TTC549 (cell line): ENCODE data around the gene EPHA5.

Experiments
- FAIRE-seq: peaks from 2 replicates; lab custom pipeline; 2012; peaks lifted over from hg19 to GRCh38; lab: Jason Lieb, UNC

EPHA5 gene

GRCh38 chr4:65482410-65482809 lies 187.9 kb downstream of the EPHA5 start:
- no peak for FAIRE-seq

- FAIRE-seq = no peak
Measured at GRCh38 chr4:65472531-65472930, 197.8 kb downstream of the EPHA5 start.

GRCh38 chr4:65467068-65467680 lies 203.1 kb downstream of the EPHA5 start:
- no peak for FAIRE-seq

GRCh38 chr4:65461781-65462180 lies 208.5 kb downstream of the EPHA5 start:
- no peak for FAIRE-seq

GRCh38 chr4:65457011-65457410 lies 213.3 kb downstream of the EPHA5 start:
- FAIRE-seq = no peak

- FAIRE-seq = no peak
Measured at GRCh38 chr4:65456579-65456978, 213.7 kb downstream of the EPHA5 start.

- no peak for FAIRE-seq
Measured at GRCh38 chr4:65453398-65453797, 216.9 kb downstream of the EPHA5 start.

GRCh38 chr4:65450899-65451298 lies 219.4 kb downstream of the EPHA5 start:
- no peak for FAIRE-seq

GRCh38 chr4:65437102-65437501 lies 233.2 kb downstream of the EPHA5 start:
- FAIRE-seq = no peak

GRCh38 chr4:65422109-65422508 lies 248.2 kb downstream of the EPHA5 start:
- FAIRE-seq = no peak

- FAIRE-seq = no peak
Measured at GRCh38 chr4:65420036-65420435, 250.3 kb downstream of the EPHA5 start.

- no peak for FAIRE-seq
Measured at GRCh38 chr4:65416891-65417290, 253.4 kb downstream of the EPHA5 start.

GRCh38 chr4:65407483-65407882 lies 262.8 kb downstream of the EPHA5 start:
- FAIRE-seq = no peak

- no peak for FAIRE-seq
Measured at GRCh38 chr4:65401083-65401482, 269.2 kb downstream of the EPHA5 start.

- no peak for FAIRE-seq
Measured at GRCh38 chr4:65399084-65399483, 271.2 kb downstream of the EPHA5 start.

- FAIRE-seq = no peak
Measured at GRCh38 chr4:65393078-65393477, 277.2 kb downstream of the EPHA5 start.

- FAIRE-seq = no peak
Measured at GRCh38 chr4:65392488-65392887, 277.8 kb downstream of the EPHA5 start.

- FAIRE-seq = no peak
Measured at GRCh38 chr4:65391814-65392213, 278.5 kb downstream of the EPHA5 start.

- no peak for FAIRE-seq
Measured at GRCh38 chr4:65391382-65391781, 278.9 kb downstream of the EPHA5 start.

- no peak for FAIRE-seq
Measured at GRCh38 chr4:65386927-65387326, 283.4 kb downstream of the EPHA5 start.

- FAIRE-seq = no peak
Measured at GRCh38 chr4:65383589-65384305, 286.5 kb downstream of the EPHA5 start.

GRCh38 chr4:65381648-65382047 lies 288.6 kb downstream of the EPHA5 start:
- FAIRE-seq = no peak

- FAIRE-seq = no peak
Measured at GRCh38 chr4:65370709-65371108, 299.6 kb downstream of the EPHA5 start.

- FAIRE-seq = no peak
Measured at GRCh38 chr4:65367306-65367705, 303.0 kb downstream of the EPHA5 start.
